Measurements from ENCODE around the gene DGCR2.
A peak's percentile ranks its signal among the peaks of the same experiment; 100 is the strongest.

Gene DGCR2

GRCh38 chr22:19124377-19124776 is 2.2 kb upstream of the DGCR2 start:
- H3K9ac ChIP-seq (ENCODE audit: low read length) = no peak overlapping the region
- no peaks in the 10 kb centered on the region for H3K36me3 ChIP-seq (ENCODE audit: control insufficient read depth, insufficient read depth, low read length, severe bottlenecking)
- peaks cover 26% of the 10 kb centered on the region for H3K4me1 ChIP-seq (ENCODE audit: control insufficient read depth, insufficient read depth, low read length)
- no peaks in the 10 kb centered on the region for H3K9me3 ChIP-seq (ENCODE audit: control insufficient read depth, low read length)
- H3K4me3 ChIP-seq (ENCODE audit: low read length) = no peak overlapping the region
- no peak for DNase-seq (ENCODE audit: low read depth)
- H3K27me3 ChIP-seq (replicated peaks; ENCODE audit: control insufficient read depth, insufficient read depth, low read length) = peaks cover 10% of the 10 kb centered on the region

GRCh38 chr22:19123936-19124335 is 1.7 kb upstream of the DGCR2 start:
- Histone ChIP-seq H3K9me3 (ENCODE audit: control insufficient read depth, low read length) (no peaks in the 10 kb centered on the region), H3K9ac (ENCODE audit: low read length) (no peak overlapping the region), H3K36me3 (ENCODE audit: control insufficient read depth, insufficient read depth, low read length, severe bottlenecking) (no peaks in the 10 kb centered on the region), H3K4me3 (ENCODE audit: low read length) (no peak overlapping the region), H3K27me3 (replicated peaks; ENCODE audit: control insufficient read depth, insufficient read depth, low read length) (peaks cover 10% of the 10 kb centered on the region), H3K4me1 (ENCODE audit: control insufficient read depth, insufficient read depth, low read length) (peaks cover 30% of the 10 kb centered on the region)
- DNase-seq (ENCODE audit: low read depth) = no peak

- Histone ChIP-seq H3K27me3 (replicated peaks; ENCODE audit: control insufficient read depth, insufficient read depth, low read length) (peaks cover 7% of the 10 kb centered on the region), H3K36me3 (ENCODE audit: control insufficient read depth, insufficient read depth, low read length, severe bottlenecking) (no peaks in the 10 kb centered on the region), H3K4me1 (ENCODE audit: control insufficient read depth, insufficient read depth, low read length) (peaks cover 36% of the 10 kb centered on the region), H3K4me3 (ENCODE audit: low read length) (peak overlapping the region; percentile 78), H3K9ac (ENCODE audit: low read length) (peak overlapping the region; percentile 65), H3K9me3 (ENCODE audit: control insufficient read depth, low read length) (no peaks in the 10 kb centered on the region)
- peak; percentile 53 for DNase-seq (ENCODE audit: low read depth)
Observed at GRCh38 chr22:19122752-19123492, 710 bp upstream of the DGCR2 start.

GRCh38 chr22:19121631-19122142 is 525 bp downstream of the DGCR2 start:
- peak; percentile 72 for DNase-seq (ENCODE audit: low read depth)
- H3K9me3 ChIP-seq (ENCODE audit: control insufficient read depth, low read length) = no peaks in the 10 kb centered on the region
- H3K4me3 ChIP-seq (ENCODE audit: low read length) = peak overlapping the region; percentile 93
- peak overlapping the region; percentile 95 for H3K9ac ChIP-seq (ENCODE audit: low read length)
- H3K27me3 ChIP-seq (replicated peaks; ENCODE audit: control insufficient read depth, insufficient read depth, low read length) = peaks cover 2% of the 10 kb centered on the region
- H3K36me3 ChIP-seq (ENCODE audit: control insufficient read depth, insufficient read depth, low read length, severe bottlenecking) = no peaks in the 10 kb centered on the region
- H3K4me1 ChIP-seq (ENCODE audit: control insufficient read depth, insufficient read depth, low read length) = peaks cover 36% of the 10 kb centered on the region

GRCh38 chr22:19120829-19121630 is 1.2 kb downstream of the DGCR2 start:
- H3K9ac ChIP-seq (ENCODE audit: low read length) = peak overlapping the region; percentile 95
- no peaks in the 10 kb centered on the region for H3K27me3 ChIP-seq (replicated peaks; ENCODE audit: control insufficient read depth, insufficient read depth, low read length)
- peak overlapping the region; percentile 93 for H3K4me3 ChIP-seq (ENCODE audit: low read length)
- H3K9me3 ChIP-seq (ENCODE audit: control insufficient read depth, low read length) = no peaks in the 10 kb centered on the region
- H3K4me1 ChIP-seq (ENCODE audit: control insufficient read depth, insufficient read depth, low read length) = peaks cover 36% of the 10 kb centered on the region
- peak; percentile 52 for DNase-seq (ENCODE audit: low read depth)
- no peaks in the 10 kb centered on the region for H3K36me3 ChIP-seq (ENCODE audit: control insufficient read depth, insufficient read depth, low read length, severe bottlenecking)

- Histone ChIP-seq H3K9me3 (ENCODE audit: control insufficient read depth, low read length) (no peaks in the 10 kb centered on the region), H3K27me3 (replicated peaks; ENCODE audit: control insufficient read depth, insufficient read depth, low read length) (no peaks in the 10 kb centered on the region), H3K4me1 (ENCODE audit: control insufficient read depth, insufficient read depth, low read length) (peaks cover 36% of the 10 kb centered on the region), H3K4me3 (ENCODE audit: low read length) (no peak overlapping the region), H3K36me3 (ENCODE audit: control insufficient read depth, insufficient read depth, low read length, severe bottlenecking) (no peaks in the 10 kb centered on the region), H3K9ac (ENCODE audit: low read length) (no peak overlapping the region)
- DNase-seq (ENCODE audit: low read depth) = no peak
Observed at GRCh38 chr22:19119949-19120348, 2.3 kb downstream of the DGCR2 start.

- H3K9ac ChIP-seq (ENCODE audit: low read length) = no peak overlapping the region
- no peak for DNase-seq (ENCODE audit: low read depth)
Observed at GRCh38 chr22:19118329-19118880, 3.8 kb downstream of the DGCR2 start.

GRCh38 chr22:19117111-19117512 is 5.1 kb downstream of the DGCR2 start:
- peaks cover 30% of the 10 kb centered on the region for H3K4me1 ChIP-seq (ENCODE audit: control insufficient read depth, insufficient read depth, low read length)
- no peak overlapping the region for H3K4me3 ChIP-seq (ENCODE audit: low read length)
- H3K36me3 ChIP-seq (ENCODE audit: control insufficient read depth, insufficient read depth, low read length, severe bottlenecking) = no peaks in the 10 kb centered on the region
- H3K27me3 ChIP-seq (replicated peaks; ENCODE audit: control insufficient read depth, insufficient read depth, low read length) = no peaks in the 10 kb centered on the region
- H3K9ac ChIP-seq (ENCODE audit: low read length) = no peak overlapping the region
- H3K9me3 ChIP-seq (ENCODE audit: control insufficient read depth, low read length) = no peaks in the 10 kb centered on the region
- DNase-seq (ENCODE audit: low read depth) = no peak

More at GRCh38 chr22:19118329-19118880, 3.8 kb downstream of the DGCR2 start:
- Histone ChIP-seq H3K4me3 (ENCODE audit: low read length) (no peak overlapping the region), H3K4me1 (ENCODE audit: control insufficient read depth, insufficient read depth, low read length) (peaks cover 36% of the 10 kb centered on the region), H3K9me3 (ENCODE audit: control insufficient read depth, low read length) (no peaks in the 10 kb centered on the region), H3K36me3 (ENCODE audit: control insufficient read depth, insufficient read depth, low read length, severe bottlenecking) (no peaks in the 10 kb centered on the region), H3K27me3 (replicated peaks; ENCODE audit: control insufficient read depth, insufficient read depth, low read length) (no peaks in the 10 kb centered on the region)

GRCh38 chr22:19115628-19116027 is 6.6 kb downstream of the DGCR2 start:
- Histone ChIP-seq H3K4me1 (ENCODE audit: control insufficient read depth, insufficient read depth, low read length) (peaks cover 23% of the 10 kb centered on the region), H3K9me3 (ENCODE audit: control insufficient read depth, low read length) (no peaks in the 10 kb centered on the region), H3K4me3 (ENCODE audit: low read length) (no peak overlapping the region), H3K36me3 (ENCODE audit: control insufficient read depth, insufficient read depth, low read length, severe bottlenecking) (no peaks in the 10 kb centered on the region), H3K9ac (ENCODE audit: low read length) (no peak overlapping the region), H3K27me3 (replicated peaks; ENCODE audit: control insufficient read depth, insufficient read depth, low read length) (no peaks in the 10 kb centered on the region)
- no peak for DNase-seq (ENCODE audit: low read depth)

GRCh38 chr22:19114984-19115552 is 7.1 kb downstream of the DGCR2 start:
- Histone ChIP-seq H3K9me3 (ENCODE audit: control insufficient read depth, low read length) (no peaks in the 10 kb centered on the region), H3K4me3 (ENCODE audit: low read length) (no peak overlapping the region), H3K4me1 (ENCODE audit: control insufficient read depth, insufficient read depth, low read length) (peaks cover 19% of the 10 kb centered on the region), H3K36me3 (ENCODE audit: control insufficient read depth, insufficient read depth, low read length, severe bottlenecking) (no peaks in the 10 kb centered on the region), H3K27me3 (replicated peaks; ENCODE audit: control insufficient read depth, insufficient read depth, low read length) (no peaks in the 10 kb centered on the region), H3K9ac (ENCODE audit: low read length) (no peak overlapping the region)
- no peak for DNase-seq (ENCODE audit: low read depth)

GRCh38 chr22:19113429-19113828 is 8.8 kb downstream of the DGCR2 start:
- no peak overlapping the region for H3K9ac ChIP-seq (ENCODE audit: low read length)
- H3K9me3 ChIP-seq (ENCODE audit: control insufficient read depth, low read length) = no peaks in the 10 kb centered on the region
- peaks cover 16% of the 10 kb centered on the region for H3K4me1 ChIP-seq (ENCODE audit: control insufficient read depth, insufficient read depth, low read length)
- H3K4me3 ChIP-seq (ENCODE audit: low read length) = no peak overlapping the region
- DNase-seq (ENCODE audit: low read depth) = no peak
- H3K36me3 ChIP-seq (ENCODE audit: control insufficient read depth, insufficient read depth, low read length, severe bottlenecking) = no peaks in the 10 kb centered on the region
- no peaks in the 10 kb centered on the region for H3K27me3 ChIP-seq (replicated peaks; ENCODE audit: control insufficient read depth, insufficient read depth, low read length)

Measured in adipocyte (in vitro differentiated cells).